Uterus (tissue), 2 donors: ENCODE results near the gene CBFA2T2.

ENCODE experiments used
- POLR2A ChIP-seq, 2 donors: fragments of 450-650 bp; IDR thresholded peaks; one replicate each; pipeline ENCODE4 v1.6.1; 2016; ENCODE audit warnings: antibody characterized with exemption in 2 of 2, mild to moderate bottlenecking in 1 of 2, moderate library complexity in 1 of 2
- TF ChIP-seq, protein P1 (sequence below), 4 experiments: fragments of 200-600 bp in 2 of 4; fragments of 450-650 bp in 2 of 4; sonication (generic) in 2 of 4; IDR thresholded peaks; one replicate each; pipeline ENCODE4 v1.5.1; 2016 to 2019; ENCODE audit warnings: antibody characterized with exemption in 4 of 4, mild to moderate bottlenecking in 2 of 4, moderate library complexity in 1 of 4

DNA sequence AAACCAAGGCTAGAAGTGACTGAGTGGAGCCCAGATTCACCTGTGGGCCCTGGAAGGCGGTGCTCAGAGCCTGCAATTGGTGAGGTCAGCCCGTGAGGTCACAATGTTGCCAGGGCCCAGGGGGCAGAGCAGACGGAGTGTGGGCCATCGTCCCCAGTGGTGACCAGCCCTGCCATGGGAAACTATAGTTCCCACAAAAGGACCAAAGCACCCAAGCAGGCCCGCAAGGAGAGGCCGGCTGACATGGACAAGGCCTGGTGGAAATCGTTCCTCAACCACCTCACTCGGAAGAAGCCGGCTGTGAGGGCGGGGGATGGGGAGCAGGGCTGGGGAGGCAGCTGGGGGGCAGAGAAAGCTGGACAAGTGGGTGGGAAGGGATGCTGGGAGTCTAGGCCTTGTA, 172.3 kb downstream of the CBFA2T2 start, which contains the start of gene C20orf144:
- TF ChIP-seq, protein P1, sequence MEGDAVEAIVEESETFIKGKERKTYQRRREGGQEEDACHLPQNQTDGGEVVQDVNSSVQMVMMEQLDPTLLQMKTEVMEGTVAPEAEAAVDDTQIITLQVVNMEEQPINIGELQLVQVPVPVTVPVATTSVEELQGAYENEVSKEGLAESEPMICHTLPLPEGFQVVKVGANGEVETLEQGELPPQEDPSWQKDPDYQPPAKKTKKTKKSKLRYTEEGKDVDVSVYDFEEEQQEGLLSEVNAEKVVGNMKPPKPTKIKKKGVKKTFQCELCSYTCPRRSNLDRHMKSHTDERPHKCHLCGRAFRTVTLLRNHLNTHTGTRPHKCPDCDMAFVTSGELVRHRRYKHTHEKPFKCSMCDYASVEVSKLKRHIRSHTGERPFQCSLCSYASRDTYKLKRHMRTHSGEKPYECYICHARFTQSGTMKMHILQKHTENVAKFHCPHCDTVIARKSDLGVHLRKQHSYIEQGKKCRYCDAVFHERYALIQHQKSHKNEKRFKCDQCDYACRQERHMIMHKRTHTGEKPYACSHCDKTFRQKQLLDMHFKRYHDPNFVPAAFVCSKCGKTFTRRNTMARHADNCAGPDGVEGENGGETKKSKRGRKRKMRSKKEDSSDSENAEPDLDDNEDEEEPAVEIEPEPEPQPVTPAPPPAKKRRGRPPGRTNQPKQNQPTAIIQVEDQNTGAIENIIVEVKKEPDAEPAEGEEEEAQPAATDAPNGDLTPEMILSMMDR (IDR thresholded peaks at IDR 0.05) = no peak
- TF ChIP-seq POLR2A (IDR thresholded peaks at IDR 0.05) = no peak
